GM23248 (cell line): ENCODE data around the gene ARL3. TPM values are rescaled to one million over a fixed set of nuclear protein-coding genes. Genes with fewer than 3 reads are reported as not detected.
"Not testable (repeated sequence)": the region's sequence is repeated elsewhere in the genome, so short reads cannot be mapped to it uniquely, and the experiment has no call there.

ENCODE experiments used
- DNase-seq: peaks from one replicate; pipeline ENCODE4 v3.0.0-alpha.2; 2015
- H2AFZ ChIP-seq: fragments of 200-600 bp; sonication (generic); 2 replicates; pipeline ENCODE4 v1.6.1; 2016; ENCODE audit warnings: antibody characterized with exemption
- H3F3A ChIP-seq: fragments of 200-600 bp; sonication (generic); 2 replicates; pipeline ENCODE4 v1.6.1; 2016; ENCODE audit warnings: mild to moderate bottlenecking, antibody characterized with exemption, mixed run types; ENCODE audit not compliant: insufficient read depth
- H3K27ac ChIP-seq: fragments of 200-600 bp; sonication (generic); 2 replicates; pipeline ENCODE4 v1.5.1; 2016; ENCODE audit warnings: mild to moderate bottlenecking
- H3K27me3 ChIP-seq: fragments of 200-600 bp; sonication (generic); replicated peaks from 2 replicates; pipeline ENCODE4 v1.6.1; 2016; ENCODE audit warnings: mild to moderate bottlenecking; ENCODE audit not compliant: insufficient read depth
- H3K36me3 ChIP-seq: fragments of 200-600 bp; sonication (generic); 2 replicates; pipeline ENCODE4 v1.6.1; 2016; ENCODE audit warnings: low read depth, mild to moderate bottlenecking
- H3K4me1 ChIP-seq: fragments of 200-600 bp; sonication (generic); 2 replicates; pipeline ENCODE4 v1.6.1; 2016; ENCODE audit warnings: mild to moderate bottlenecking; ENCODE audit not compliant: insufficient read depth
- H3K4me2 ChIP-seq: fragments of 200-600 bp; sonication (generic); one replicate; pipeline ENCODE4 v1.6.1; 2016; ENCODE audit warnings: mild to moderate bottlenecking; ENCODE audit not compliant: unreplicated experiment
- H3K4me3 ChIP-seq: fragments of 200-600 bp; sonication (generic); 2 replicates; pipeline ENCODE4 v1.5.1; 2016; ENCODE audit warnings: mild to moderate bottlenecking
- H3K79me2 ChIP-seq: fragments of 200-600 bp; sonication (generic); 2 replicates; pipeline ENCODE4 v1.6.1; 2016; ENCODE audit warnings: mild to moderate bottlenecking; ENCODE audit not compliant: insufficient read depth
- H3K9ac ChIP-seq: fragments of 200-600 bp; sonication (generic); 2 replicates; pipeline ENCODE4 v1.6.1; 2016; ENCODE audit warnings: mild to moderate bottlenecking
- H3K9me2 ChIP-seq: fragments of 200-600 bp; sonication (generic); 2 replicates; pipeline ENCODE4 v1.6.1; 2016; ENCODE audit warnings: mixed run types, mild to moderate bottlenecking, moderate library complexity; ENCODE audit not compliant: insufficient read depth
- H3K9me3 ChIP-seq: fragments of 200-600 bp; sonication (generic); one replicate; pipeline ENCODE4 v1.6.1; 2017; ENCODE audit warnings: low read depth
- H4K20me1 ChIP-seq: fragments of 200-600 bp; sonication (generic); 2 replicates; pipeline ENCODE4 v1.6.0; 2016; ENCODE audit not compliant: insufficient read depth
- EZH2 ChIP-seq: fragments of 200-600 bp; sonication (generic); IDR thresholded peaks from 2 replicates; pipeline ENCODE4 v1.6.1; 2018; ENCODE audit warnings: antibody characterized with exemption, mild to moderate bottlenecking; ENCODE audit not compliant: insufficient read depth, poor library complexity, severe bottlenecking
- EZH2phosphoT487 ChIP-seq: fragments of 200-600 bp; sonication (generic); IDR thresholded peaks from 2 replicates; pipeline ENCODE4 v1.6.1; 2018; ENCODE audit warnings: antibody characterized with exemption, moderate library complexity, mild to moderate bottlenecking, low read depth; ENCODE audit not compliant: insufficient read depth
- WGBS, 2 experiments: methylation state at CpG; one replicate each; pipeline ENCODE4 v1.1.6; 2015 to 2017; ENCODE audit warnings: low lambda C conversion rate in 2 of 2, low coverage in 1 of 2; ENCODE audit errors: missing lambda C conversion rate in 2 of 2; 5-methylcytosine and 5-hydroxymethylcytosine counted together
- in situ Hi-C: fragments of 300-500 bp; cut with MboI; formaldehyde crosslinking; loops from 2 replicates; pipeline ENCODE4 v1.15.0; 2020
- polyA plus RNA-seq: library from polyadenylated mRNA; unstranded; fragments of >200 nt; fragmentation: Nextera tagmentation; extraction: Ambion mirVana; gene quantifications from 2 replicates; pipeline ENCODE4 v1.2.1, GENCODE V29; 2016
- total RNA-seq: library from RNA; depleted of rRNA; stranded (reverse); fragments of >200 nt; shearing (Covaris generic); gene quantifications from 2 replicates; pipeline ENCODE4 v1.2.3, GENCODE V29; 2014

ARL3 gene
- total and polyA plus RNA-seq, 2 experiments from 2014 or later = 3.8 to 24.1 TPM

- Histone ChIP-seq H3K4me3 (no peak overlapping the region), H3K4me2 (no peak overlapping the region), H3K27ac (no peak overlapping the region), H3K4me1 (no peaks in the 10 kb centered on the region), H3K9ac (no peak overlapping the region), H3K27me3 (no peaks in the 10 kb centered on the region), H3K9me2 (no peaks in the 10 kb centered on the region), H3K9me3 (no peaks in the 10 kb centered on the region), H3K79me2 (no peaks in the 10 kb centered on the region), H4K20me1 (no peaks in the 10 kb centered on the region), H3F3A (no peaks in the 10 kb centered on the region), H3K36me3 (no peaks in the 10 kb centered on the region), H2AFZ (no peak overlapping the region)
- in situ Hi-C loops = no loop called here
- no peak for DNase-seq
- WGBS, 2 experiments = 73 to 87% methylated on average over 3 of the region's 3 CpGs
- TF ChIP-seq EZH2phosphoT487 = no peak
- TF ChIP-seq EZH2 = no peak
Measured at GRCh38 chr10:102720337-102720736, 6.1 kb upstream of the ARL3 start.

GRCh38 chr10:102718220-102718619 lies 4.0 kb upstream of the ARL3 start:
- Histone ChIP-seq H4K20me1 (no peaks in the 10 kb centered on the region), H3K36me3 (no peaks in the 10 kb centered on the region), H3K27ac (no peak overlapping the region), H3K79me2 (peaks cover 4% of the 10 kb centered on the region), H3K9ac (no peak overlapping the region), H3K4me3 (no peak overlapping the region), H3K9me3 (no peaks in the 10 kb centered on the region), H3K27me3 (no peaks in the 10 kb centered on the region), H3K4me2 (no peak overlapping the region), H2AFZ (no peak overlapping the region), H3F3A (peaks cover 3% of the 10 kb centered on the region), H3K9me2 (no peaks in the 10 kb centered on the region), H3K4me1 (no peaks in the 10 kb centered on the region)
- WGBS, 2 experiments = 90 to 92% methylated on average over 3 of the region's 3 CpGs
- TF ChIP-seq EZH2 = no peak
- no peak for TF ChIP-seq EZH2phosphoT487
- DNase-seq = peak; percentile 42
- in situ Hi-C loops = no loop called here

- in situ Hi-C loops, H3K9ac ChIP-seq, H3K36me3 ChIP-seq, DNase-seq, H2AFZ ChIP-seq, H3K4me3 ChIP-seq, H4K20me1 ChIP-seq, H3K27ac ChIP-seq, H3K9me2 ChIP-seq, H3K9me3 ChIP-seq, H3K27me3 ChIP-seq, H3K4me2 ChIP-seq: not testable (repeated sequence)
- Histone ChIP-seq H3K4me1 (peaks cover 11% of the 10 kb centered on the region; the same call in 1 of the 2 replicates), H3F3A (peaks cover 13% of the 10 kb centered on the region), H3K79me2 (peaks cover 16% of the 10 kb centered on the region)
- WGBS, 2 experiments = 95 to 96% methylated on average over 13 to 18 of the region's 18 CpGs
Measured at GRCh38 chr10:102716900-102717565, 2.8 kb upstream of the ARL3 start.

- TF ChIP-seq EZH2 (no peak), EZH2phosphoT487 (no peak)
- no peaks in the 10 kb centered on the region for H4K20me1 ChIP-seq
- no peak overlapping the region for H3K4me3 ChIP-seq
- H3K9ac ChIP-seq = no peak overlapping the region
- peaks cover 15% of the 10 kb centered on the region for H3F3A ChIP-seq
- H3K4me1 ChIP-seq = peaks cover 18% of the 10 kb centered on the region
- H3K27ac ChIP-seq = no peak overlapping the region
- H3K9me3 ChIP-seq = no peaks in the 10 kb centered on the region
- H2AFZ ChIP-seq = no peak overlapping the region
- no peaks in the 10 kb centered on the region for H3K27me3 ChIP-seq
- in situ Hi-C loops = no loop called here
- DNase-seq = no peak
- H3K36me3 ChIP-seq = no peaks in the 10 kb centered on the region
- H3K9me2 ChIP-seq = no peaks in the 10 kb centered on the region
- WGBS, 2 experiments = 90 to 95% methylated on average over 1 of the region's 1 CpG
- peaks cover 23% of the 10 kb centered on the region for H3K79me2 ChIP-seq
- no peak overlapping the region for H3K4me2 ChIP-seq
Measured at GRCh38 chr10:102715880-102716279, 1.7 kb upstream of the ARL3 start.
